Panc1 (cell line): ENCODE results near the gene CHI3L1. TPM values are rescaled to one million over a fixed set of nuclear protein-coding genes. Genes with fewer than 3 reads are reported as not detected.

ENCODE experiments used
- ATAC-seq: fragments of 200-7000 bp; cut with Tn5 transposase; 2 replicates; pipeline ENCODE4 v1.9.1; 2020; ENCODE audit warnings: mild to moderate bottlenecking, moderate library complexity
- BruUV-seq: library from RNA; stranded (reverse); fragments of 400-500 nt; replicated peaks from 2 replicates; lab custom pipeline; 2021; lab: Mats Ljungman, UMichigan
- CTCF ChIA-PET: fragments of 300-600 bp; sonication (Branson Sonifier 250); formaldehyde crosslinking; loops from one replicate; lab custom pipeline; 2022; ENCODE audit warnings: antibody characterized with exemption; lab: Charles Lee
- POLR2A ChIA-PET: fragments of 300-600 bp; sonication (Branson Sonifier 250); formaldehyde crosslinking; loops from one replicate; lab custom pipeline; 2022; ENCODE audit warnings: antibody characterized with exemption; lab: Charles Lee
- DNase-seq: peaks from one replicate; pipeline ENCODE4 v3.0.0-alpha.2; 2010; ENCODE audit warnings: low read depth, low spot score
- H3K27ac ChIP-seq: 2 replicates; pipeline ENCODE4 v1.5.1; 2011; ENCODE audit warnings: mild to moderate bottlenecking, low read length, inconsistent platforms
- H3K27me3 ChIP-seq: fragments of 200-500 bp; sonication (Bioruptor generic); 2 replicates; pipeline ENCODE4 v1.6.0; 2014; ENCODE audit warnings: low read length, inconsistent platforms; ENCODE audit not compliant: control insufficient read depth, insufficient read depth
- H3K36me3 ChIP-seq: fragments of 200-500 bp; sonication (Bioruptor generic); 2 replicates; pipeline ENCODE4 v1.5.1; 2014; ENCODE audit warnings: inconsistent platforms, mild to moderate bottlenecking, low read length, moderate library complexity; ENCODE audit not compliant: control insufficient read depth, insufficient read depth
- H3K4me1 ChIP-seq: 2 replicates; pipeline ENCODE4 v1.5.1; 2011; ENCODE audit warnings: inconsistent platforms, mild to moderate bottlenecking, low read length, moderate library complexity; ENCODE audit not compliant: control insufficient read depth, insufficient read depth
- H3K4me3 ChIP-seq, 2 experiments: 2 replicates each; pipeline ENCODE4 v1.5.1; 2011 to 2012; ENCODE audit warnings: low read depth in 2 of 2, low read length in 2 of 2, mild to moderate bottlenecking in 2 of 2, inconsistent platforms in 1 of 2, moderate library complexity in 1 of 2
- H3K9me3 ChIP-seq: fragments of 200-500 bp; sonication (Bioruptor generic); 2 replicates; pipeline ENCODE4 v1.5.1; 2014; ENCODE audit warnings: low read depth, mild to moderate bottlenecking, inconsistent platforms, low read length, moderate library complexity; ENCODE audit not compliant: control insufficient read depth, insufficient read depth
- CTCF ChIP-seq: fragments of 450-650 bp; IDR thresholded peaks from 2 replicates; pipeline ENCODE4 v1.5.1; 2017; ENCODE audit warnings: mild to moderate bottlenecking
- POLR2AphosphoS5 ChIP-seq: IDR thresholded peaks from 2 replicates; pipeline ENCODE4 v1.6.1; 2012; ENCODE audit warnings: mild to moderate bottlenecking, low read depth, low read length, moderate library complexity
- REST ChIP-seq, 2 experiments: IDR thresholded peaks; 2 replicates each; pipeline ENCODE4 v1.6.1; 2011 to 2012; ENCODE audit warnings: low read depth in 2 of 2, control low read depth in 1 of 2, low read length in 1 of 2, mild to moderate bottlenecking in 1 of 2, moderate library complexity in 1 of 2; ENCODE audit not compliant: insufficient read depth in 1 of 2
- SIN3A ChIP-seq: IDR thresholded peaks from 2 replicates; pipeline ENCODE4 v1.6.1; 2012; ENCODE audit warnings: low read depth, mild to moderate bottlenecking, low read length, moderate library complexity, borderline replicate concordance; ENCODE audit not compliant: insufficient read depth
- TCF7L2 ChIP-seq: IDR thresholded peaks from 2 replicates; pipeline ENCODE4 v1.6.1; 2011; ENCODE audit warnings: mild to moderate bottlenecking, low read depth, low read length, inconsistent platforms
- in situ Hi-C: cut with HindIII; loops from 2 replicates; pipeline ENCODE4 v1.10.0; 2016; ENCODE audit warnings: low sequenced_read_pairs, low pct_unique_long_range_greater_than_20kb
- intact Hi-C: fragments of 100-400 bp; cut with micrococcal nuclease; formaldehyde crosslinking; loops from one replicate; pipeline ENCODE4 v1.10.0; 2022; ENCODE audit not compliant: unreplicated experiment
- total RNA-seq: library from RNA; stranded (reverse); gene quantifications from one replicate; pipeline ENCODE4 v1.2.1, GENCODE V29; 2021; ENCODE audit not compliant: unreplicated experiment

Gene CHI3L1
- total RNA-seq, 1 experiment from 2014 or later: 0.10 TPM

- ATAC-seq (no peak), DNase-seq (no peak)
- CTCF ChIA-PET: interaction anchor here (0.7 to 0.9 kb wide), 3 partner anchors 12 to 112 kb away, joined by 3 to 13 read pairs (median 5); no protein-coding TSS in a partner anchor
- H3K27ac ChIP-seq: no peak overlapping the region
- H3K36me3 ChIP-seq: no peaks in the 10 kb centered on the region
- intact Hi-C loops: no loop called here
- H3K9me3 ChIP-seq: no peaks in the 10 kb centered on the region
- no TSS peak for BruUV-seq
- POLR2A ChIA-PET: no interaction called here
- H3K4me3 ChIP-seq: no peak overlapping the region
- no peaks in the 10 kb centered on the region for H3K27me3 ChIP-seq
- TF ChIP-seq CTCF (no peak), POLR2AphosphoS5 (no peak), TCF7L2 (no peak), REST (IDR thresholded peaks at IDR 0.05; ENCODE audit: insufficient read depth in 1 of 2, low read depth in 2 of 2, low read length in 1 of 2) (no peak), SIN3A (no peak)
- in situ Hi-C loops: no loop called here
- H3K4me1 ChIP-seq: peaks cover 35% of the 10 kb centered on the region
Observed at GRCh38 chr1:203146537-203146936, 40.0 kb downstream of the CHI3L1 start.

- no peak for ATAC-seq
- Histone ChIP-seq H3K4me1 (peaks cover 30% of the 10 kb centered on the region), H3K36me3 (no peaks in the 10 kb centered on the region), H3K27ac (no peak overlapping the region), H3K27me3 (no peaks in the 10 kb centered on the region), H3K4me3 (no peak overlapping the region), H3K9me3 (no peaks in the 10 kb centered on the region)
- no peak for DNase-seq
- BruUV-seq: no TSS peak
- TF ChIP-seq TCF7L2: no peak
- no peak for TF ChIP-seq POLR2AphosphoS5
- no peak for TF ChIP-seq SIN3A
- TF ChIP-seq CTCF: no peak
- TF ChIP-seq REST (IDR thresholded peaks at IDR 0.05; ENCODE audit: insufficient read depth in 1 of 2, low read depth in 2 of 2, low read length in 1 of 2): no peak
- ChIA-PET CTCF (interaction anchor here (0.7 to 0.9 kb wide), 4 partner anchors 11 to 112 kb away, joined by 3 to 13 read pairs (median 6); no protein-coding TSS in a partner anchor), POLR2A (no interaction called here)
- intact Hi-C loops: no loop called here
- in situ Hi-C loops: no loop called here
Observed at GRCh38 chr1:203146042-203146369, 40.5 kb downstream of the CHI3L1 start.
